Duodenal mucosa (tissue), 2 donors: ENCODE measurements around the gene MAP3K1.
A peak's percentile ranks its signal among the peaks of the same experiment; 100 is the strongest.

ENCODE experiments used
- H3K27ac ChIP-seq: one replicate; pipeline ENCODE4 v1.7.0; 2013; ENCODE audit warnings: low read depth, low read length
- H3K27me3 ChIP-seq, 2 donors: one replicate each; pipeline ENCODE4 v1.7.0; 2013; ENCODE audit warnings: low read length in 2 of 2, control low read depth in 1 of 2; ENCODE audit not compliant: insufficient read depth in 2 of 2, control insufficient read depth in 1 of 2
- H3K36me3 ChIP-seq, 2 donors: one replicate each; pipeline ENCODE4 v1.7.0; 2013; ENCODE audit warnings: low read length in 2 of 2, control low read depth in 1 of 2; ENCODE audit not compliant: insufficient read depth in 2 of 2, control insufficient read depth in 1 of 2
- H3K4me1 ChIP-seq, 2 donors: one replicate each; pipeline ENCODE4 v1.7.0; 2013; ENCODE audit warnings: low read length in 2 of 2, control low read depth in 1 of 2; ENCODE audit not compliant: insufficient read depth in 2 of 2, control insufficient read depth in 1 of 2
- H3K4me3 ChIP-seq, 2 donors: one replicate each; pipeline ENCODE4 v1.7.0; 2013; ENCODE audit warnings: low read length in 2 of 2, low read depth in 1 of 2
- H3K9ac ChIP-seq, 2 donors: one replicate each; pipeline ENCODE4 v1.7.0; 2013; ENCODE audit warnings: low read length in 2 of 2, low read depth in 1 of 2
- H3K9me3 ChIP-seq, 2 donors: one replicate each; pipeline ENCODE4 v1.7.0; 2013; ENCODE audit warnings: low read length in 2 of 2, control low read depth in 1 of 2; ENCODE audit not compliant: control insufficient read depth in 1 of 2

Gene MAP3K1

DNA sequence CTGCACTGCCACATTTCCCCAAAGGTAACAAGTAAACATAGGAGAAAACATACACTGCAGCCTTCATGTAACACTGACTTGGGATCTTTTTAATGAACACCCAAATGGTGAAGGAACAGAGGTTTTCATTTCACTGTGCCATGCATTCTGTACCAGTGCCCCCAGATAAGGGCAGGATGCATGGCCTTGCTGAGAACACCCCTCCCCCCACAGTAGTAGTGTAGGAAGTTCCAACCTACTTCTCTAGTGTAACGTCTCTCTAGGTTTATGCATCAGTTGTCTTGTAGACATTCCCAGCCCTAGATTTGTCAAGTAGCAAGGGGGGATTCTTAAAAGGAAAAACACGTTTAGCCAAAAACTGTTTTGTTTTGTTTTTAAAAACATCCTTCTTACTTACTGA is 29.9 kb downstream of the MAP3K1 start:
- H3K9me3 ChIP-seq, result no peaks in the 10 kb centered on the region
- no peak overlapping the region for H3K4me3 ChIP-seq
- H3K9ac ChIP-seq, result no peak overlapping the region
- no peak overlapping the region for H3K27ac ChIP-seq
- H3K36me3 ChIP-seq, result no peaks in the 10 kb centered on the region
- H3K4me1 ChIP-seq, result peaks cover 30 to 35% of the 10 kb centered on the region in 2 donors
- H3K27me3 ChIP-seq, result no peaks in the 10 kb centered on the region

DNA sequence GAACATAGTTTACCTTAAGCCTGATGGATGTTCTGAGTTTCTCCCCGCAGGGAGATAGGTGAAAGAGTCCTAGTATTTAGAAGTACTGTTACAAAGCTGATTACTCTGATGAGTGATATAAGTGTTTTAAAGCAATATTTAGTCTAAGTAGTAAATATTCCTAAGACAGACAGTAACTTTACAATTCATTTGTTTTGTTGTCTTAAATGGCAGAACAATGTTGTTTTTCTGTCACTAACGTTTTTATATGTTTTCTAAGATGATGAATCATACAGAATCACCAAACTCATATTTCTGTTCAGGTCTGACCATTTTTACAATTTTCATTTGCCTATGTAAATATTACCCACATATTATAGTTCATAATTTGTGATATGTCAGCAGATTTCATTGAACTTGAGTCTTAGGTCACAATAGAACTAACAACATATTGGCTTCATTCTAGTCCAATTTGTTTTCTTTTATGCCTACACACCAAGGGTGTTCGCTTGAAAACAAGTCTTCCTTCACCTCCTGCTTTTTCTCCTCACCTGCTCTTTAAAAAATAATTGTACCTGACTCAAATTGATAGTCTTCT is 30.6 kb downstream of the MAP3K1 start:
- Histone ChIP-seq H3K9ac (no peak overlapping the region), H3K27me3 (no peaks in the 10 kb centered on the region), H3K9me3 (no peaks in the 10 kb centered on the region), H3K4me1 (peaks cover 37 to 41% of the 10 kb centered on the region in 2 donors), H3K4me3 (no peak overlapping the region), H3K36me3 (no peaks in the 10 kb centered on the region), H3K27ac (no peak overlapping the region)

DNA sequence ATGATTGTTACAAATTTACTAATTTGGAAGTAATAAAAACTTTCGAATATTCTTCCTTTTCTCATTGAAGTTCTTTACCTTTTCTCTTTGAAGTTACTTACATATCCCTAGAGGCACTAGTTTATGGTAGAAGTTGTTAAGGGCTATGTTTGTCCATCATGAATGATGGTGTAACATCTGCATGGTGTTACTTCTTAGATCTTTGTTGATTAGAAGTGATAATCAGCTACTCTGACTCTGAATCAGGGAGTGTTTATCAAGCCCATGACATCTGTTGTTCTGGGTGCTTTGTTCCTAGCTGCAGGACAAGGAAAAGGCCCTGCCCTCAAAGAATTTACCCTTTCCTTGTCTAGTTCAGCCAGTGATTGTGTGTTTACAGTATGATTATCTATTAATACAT is 32.9 kb downstream of the MAP3K1 start:
- Histone ChIP-seq H3K36me3 (no peaks in the 10 kb centered on the region), H3K27ac (no peak overlapping the region), H3K9ac (no peak overlapping the region), H3K27me3 (no peaks in the 10 kb centered on the region), H3K4me3 (no peak overlapping the region), H3K4me1 (peaks cover 56 to 57% of the 10 kb centered on the region in 2 donors), H3K9me3 (no peaks in the 10 kb centered on the region)

DNA sequence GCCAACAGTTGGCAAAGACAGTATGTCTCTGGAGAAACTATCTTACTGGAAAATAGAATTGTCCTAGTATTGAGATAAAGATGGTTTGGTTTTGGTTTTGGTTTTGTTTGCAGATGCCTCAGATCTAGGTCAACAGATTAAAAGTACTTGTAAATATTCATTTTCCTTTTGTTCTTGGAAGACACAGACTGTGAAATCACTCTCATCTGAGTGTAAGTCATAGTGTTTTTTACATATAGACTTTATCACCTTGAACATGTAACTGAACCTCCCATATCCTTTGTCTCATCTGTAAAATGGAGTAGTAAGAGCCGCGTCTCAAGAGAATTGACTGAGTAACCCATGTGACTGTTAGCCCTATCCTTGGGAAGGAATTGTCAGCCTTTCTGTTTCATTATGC is 34.3 kb downstream of the MAP3K1 start:
- Histone ChIP-seq H3K27ac (no peak overlapping the region), H3K27me3 (no peaks in the 10 kb centered on the region), H3K4me1 (peaks cover 60 to 67% of the 10 kb centered on the region in 2 donors), H3K4me3 (no peak overlapping the region), H3K9me3 (no peaks in the 10 kb centered on the region), H3K36me3 (no peaks in the 10 kb centered on the region), H3K9ac (no peak overlapping the region)

DNA sequence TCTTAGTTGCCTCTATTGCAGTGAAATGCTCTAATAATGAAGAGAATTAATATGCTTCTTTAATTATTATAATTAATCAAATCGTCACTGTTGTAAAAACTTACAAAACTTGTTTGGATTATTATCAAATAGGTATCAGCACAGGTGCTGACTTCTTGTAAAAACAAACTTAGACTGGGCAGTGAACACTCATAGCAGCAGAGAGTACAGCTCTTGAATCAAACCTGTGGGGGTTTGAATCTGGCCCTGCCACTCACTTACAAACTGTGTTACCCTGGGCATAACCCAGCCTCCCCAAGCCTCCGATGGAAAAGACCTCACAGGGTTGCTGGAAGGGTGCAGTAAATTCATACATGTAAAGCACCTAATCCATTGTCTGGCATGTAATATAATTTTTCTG is 35.1 kb downstream of the MAP3K1 start:
- Histone ChIP-seq H3K4me3 (no peak overlapping the region), H3K9me3 (no peaks in the 10 kb centered on the region), H3K27ac (no peak overlapping the region), H3K9ac (no peak overlapping the region), H3K4me1 (peaks cover 56 to 66% of the 10 kb centered on the region in 2 donors), H3K36me3 (no peaks in the 10 kb centered on the region), H3K27me3 (no peaks in the 10 kb centered on the region)

DNA sequence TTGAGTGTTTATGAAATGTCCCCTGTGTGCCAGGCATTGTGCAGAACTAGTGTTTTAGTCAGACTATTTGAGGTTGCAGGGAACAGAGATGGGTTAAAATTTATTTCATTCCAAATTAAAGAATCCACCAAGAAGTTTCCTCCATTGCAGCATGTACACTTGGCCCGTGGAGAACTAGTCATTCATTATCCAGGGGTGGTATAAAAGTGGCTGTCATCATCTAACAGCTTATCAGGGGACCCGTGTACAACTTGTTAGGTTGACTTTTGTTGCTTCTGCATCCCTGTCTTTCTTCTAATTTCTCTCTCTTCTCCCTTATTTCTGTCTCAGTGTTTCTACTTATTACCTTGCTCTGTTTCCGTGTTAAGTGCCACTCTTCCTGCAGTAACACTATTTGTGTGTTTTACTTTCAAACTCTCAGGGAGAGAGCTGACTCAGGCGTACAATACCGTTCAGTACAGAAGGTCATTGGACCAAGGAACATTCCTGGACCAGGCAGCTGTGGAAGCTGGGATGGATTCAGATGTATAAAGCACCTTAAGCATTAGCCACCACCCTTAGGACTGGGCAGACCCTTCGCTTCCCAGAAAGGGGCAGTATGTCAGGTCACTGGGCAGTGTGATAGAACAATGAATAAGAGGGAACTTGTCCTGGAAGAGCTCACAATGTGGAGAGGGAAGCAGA is 36.1 kb downstream of the MAP3K1 start:
- no peak overlapping the region for H3K27ac ChIP-seq
- no peaks in the 10 kb centered on the region for H3K36me3 ChIP-seq
- no peak overlapping the region for H3K9ac ChIP-seq
- peaks cover 53 to 62% of the 10 kb centered on the region in 2 donors for H3K4me1 ChIP-seq
- no peaks in the 10 kb centered on the region for H3K9me3 ChIP-seq
- no peaks in the 10 kb centered on the region for H3K27me3 ChIP-seq
- peak overlapping the region; percentile 53 to 56 for H3K4me3 ChIP-seq

DNA sequence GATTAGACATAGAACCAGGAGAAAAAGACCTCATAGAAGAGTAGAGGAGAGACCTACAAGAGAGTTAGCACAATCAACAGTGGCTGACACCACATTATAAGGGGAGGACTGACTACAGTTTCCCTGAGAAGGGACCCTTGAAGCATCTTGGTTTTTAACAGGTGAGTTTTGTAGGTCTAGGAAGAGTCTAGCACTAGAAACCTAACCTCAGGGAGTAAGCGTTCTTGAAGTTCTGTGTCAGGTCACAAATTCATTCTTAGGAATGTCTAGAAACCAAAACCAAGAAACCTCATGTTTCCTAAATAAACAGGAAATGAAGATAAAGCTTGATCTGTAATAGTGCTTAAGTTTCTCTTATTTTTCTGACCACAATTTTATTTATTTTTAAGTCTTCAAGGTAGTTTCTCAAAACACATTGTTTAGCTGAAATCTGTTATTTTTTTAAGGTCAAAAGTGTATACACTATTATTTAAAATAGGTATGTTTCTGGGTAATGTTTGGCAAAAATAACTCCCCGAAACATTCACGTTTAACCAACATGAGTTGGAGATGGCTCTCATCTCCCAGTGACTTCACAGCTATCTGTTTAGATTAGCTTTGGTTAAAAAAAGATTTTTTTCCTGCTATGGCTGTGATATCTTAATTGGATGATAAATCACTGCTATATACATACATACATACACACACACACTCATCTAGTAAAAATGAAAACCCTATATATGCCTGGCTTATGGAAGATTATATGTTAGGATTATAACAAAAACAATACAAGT is 37.1 kb downstream of the MAP3K1 start:
- Histone ChIP-seq H3K27ac (no peak overlapping the region), H3K36me3 (no peaks in the 10 kb centered on the region), H3K9me3 (no peaks in the 10 kb centered on the region), H3K27me3 (no peaks in the 10 kb centered on the region), H3K4me1 (peaks cover 56 to 62% of the 10 kb centered on the region in 2 donors), H3K4me3 (peak overlapping the region; percentile 2 to 29), H3K9ac (no peak overlapping the region)

DNA sequence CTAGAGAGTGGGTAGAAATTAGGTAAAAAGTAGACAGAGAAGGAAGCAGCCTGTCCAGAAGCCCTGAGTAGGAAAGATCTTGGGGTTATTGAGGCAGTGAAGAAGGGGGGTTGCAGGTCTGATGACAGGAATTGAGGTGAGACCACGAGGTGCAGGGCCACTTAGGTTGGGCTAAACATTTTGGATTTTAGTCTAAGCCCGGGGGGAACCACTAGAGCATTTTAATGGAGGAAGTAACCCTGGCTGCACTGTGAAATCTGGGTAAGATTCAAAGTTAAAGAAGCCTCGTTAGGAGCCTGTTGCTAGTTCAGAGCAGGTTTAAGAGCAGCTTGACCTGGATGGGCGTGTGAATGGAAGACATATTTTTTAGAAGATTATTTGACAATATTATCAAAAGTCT is 38.3 kb downstream of the MAP3K1 start:
- Histone ChIP-seq H3K36me3 (peaks cover 0 to 3% of the 10 kb centered on the region in 2 donors), H3K9me3 (no peaks in the 10 kb centered on the region), H3K4me3 (no peak overlapping the region), H3K9ac (no peak overlapping the region), H3K4me1 (peaks cover 51 to 68% of the 10 kb centered on the region in 2 donors), H3K27ac (no peak overlapping the region), H3K27me3 (no peaks in the 10 kb centered on the region)

DNA sequence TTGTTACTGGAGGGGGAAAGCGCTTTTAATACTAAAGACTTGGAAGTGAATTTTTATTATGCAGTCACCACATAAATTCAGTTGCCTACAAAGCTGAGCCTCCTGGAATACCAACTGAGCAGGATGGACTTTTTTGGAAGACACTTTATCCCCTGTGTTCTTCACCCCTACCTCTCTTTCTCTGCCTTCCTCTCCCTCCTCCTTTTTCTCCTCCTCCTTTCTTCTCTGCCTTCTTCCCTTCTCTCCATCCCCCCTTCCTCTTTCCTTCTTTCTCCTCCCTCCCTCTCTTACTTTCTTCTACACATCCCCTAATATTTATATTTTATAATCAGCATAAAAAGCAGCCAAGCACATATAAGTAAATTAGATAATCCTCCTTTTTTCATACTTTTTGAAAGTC is 39.6 kb downstream of the MAP3K1 start:
- Histone ChIP-seq H3K36me3 (peaks cover 4 to 7% of the 10 kb centered on the region in 2 donors), H3K9ac (no peak overlapping the region), H3K27ac (no peak overlapping the region), H3K4me1 (peaks cover 43 to 60% of the 10 kb centered on the region in 2 donors), H3K4me3 (no peak overlapping the region), H3K9me3 (no peaks in the 10 kb centered on the region), H3K27me3 (no peaks in the 10 kb centered on the region)

DNA sequence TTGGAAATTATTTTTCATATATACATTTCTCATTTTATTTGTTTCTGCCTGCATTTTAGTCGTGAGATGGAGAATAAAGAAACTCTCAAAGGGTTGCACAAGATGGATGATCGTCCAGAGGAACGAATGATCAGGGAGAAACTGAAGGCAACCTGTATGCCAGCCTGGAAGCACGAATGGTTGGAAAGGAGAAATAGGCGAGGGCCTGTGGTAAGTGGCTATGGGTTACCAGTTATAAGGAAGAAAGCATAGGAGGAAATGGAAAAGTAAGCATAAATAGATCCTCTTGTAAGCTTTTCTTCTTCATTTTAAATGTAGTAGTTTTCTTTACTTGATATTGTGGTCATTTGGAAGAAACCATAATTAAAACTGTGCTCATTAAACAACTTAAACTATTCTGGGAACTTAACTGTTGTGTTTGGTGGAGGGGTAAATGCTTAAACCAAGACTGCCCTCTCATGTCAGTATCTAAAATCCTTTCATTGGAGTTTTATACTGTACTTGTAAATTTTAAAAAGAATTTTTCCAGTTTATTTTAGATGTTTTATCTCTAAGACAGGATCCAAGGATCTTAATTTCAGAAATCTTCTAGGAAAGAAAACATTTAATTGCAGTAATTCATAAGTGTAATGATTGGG is 41.3 kb downstream of the MAP3K1 start:
- Histone ChIP-seq H3K27ac (no peak overlapping the region), H3K4me1 (peaks cover 28 to 43% of the 10 kb centered on the region in 2 donors), H3K9me3 (no peaks in the 10 kb centered on the region), H3K36me3 (peaks cover 5 to 15% of the 10 kb centered on the region in 2 donors), H3K4me3 (no peak overlapping the region), H3K27me3 (no peaks in the 10 kb centered on the region), H3K9ac (no peak overlapping the region)
